ENCODE measurements around the gene TCF7L1.
"Not testable (repeated sequence)": the region's sequence is repeated elsewhere in the genome, so short reads cannot be mapped to it uniquely, and the experiment has no call there.

Gene TCF7L1

GRCh38 chr2:85185431-85185940 is 52.3 kb downstream of the TCF7L1 start:
- no peak for DNase-seq

- DNase-seq, result no peak
These were observed 53.9 kb downstream of the TCF7L1 start for GRCh38 chr2:85187069-85187468.

- DNase-seq, result no peak
These were observed 55.7 kb downstream of the TCF7L1 start for GRCh38 chr2:85188852-85189251.

- DNase-seq, result no peak
These were observed 56.5 kb downstream of the TCF7L1 start for GRCh38 chr2:85189606-85190270.

GRCh38 chr2:85191157-85191556 is 58.0 kb downstream of the TCF7L1 start:
- DNase-seq, result no peak

GRCh38 chr2:85194780-85195480 is 61.7 kb downstream of the TCF7L1 start:
- no peak for DNase-seq

- no peak for DNase-seq
These were observed 62.8 kb downstream of the TCF7L1 start for GRCh38 chr2:85195956-85196355.

GRCh38 chr2:85199698-85200097 is 66.5 kb downstream of the TCF7L1 start:
- no peak for DNase-seq

GRCh38 chr2:85209887-85210286 is 76.7 kb downstream of the TCF7L1 start:
- DNase-seq, result no peak

- no peak for DNase-seq
These were observed 77.3 kb downstream of the TCF7L1 start for GRCh38 chr2:85210511-85210910.

GRCh38 chr2:85211606-85212005 is 78.4 kb downstream of the TCF7L1 start:
- not testable (repeated sequence) for DNase-seq

GRCh38 chr2:85212841-85213240 is 79.6 kb downstream of the TCF7L1 start:
- no peak for DNase-seq

GRCh38 chr2:85213404-85213803 is 80.2 kb downstream of the TCF7L1 start:
- DNase-seq, result no peak

- no peak for DNase-seq
These were observed 80.8 kb downstream of the TCF7L1 start for GRCh38 chr2:85213901-85214512.

GRCh38 chr2:85215081-85215447 is 81.9 kb downstream of the TCF7L1 start:
- no peak for DNase-seq

- no peak for DNase-seq
These were observed 82.5 kb downstream of the TCF7L1 start for GRCh38 chr2:85215448-85216401.

- DNase-seq, result no peak
These were observed 83.7 kb downstream of the TCF7L1 start for GRCh38 chr2:85216927-85217326.

- no peak for DNase-seq
These were observed 88.0 kb downstream of the TCF7L1 start for GRCh38 chr2:85221067-85221691.

- DNase-seq, result no peak
These were observed 89.6 kb downstream of the TCF7L1 start for GRCh38 chr2:85222792-85223191.

- no peak for DNase-seq
These were observed 93.6 kb downstream of the TCF7L1 start for GRCh38 chr2:85226783-85227182.

- peak in 1 of 2 experiments; percentile 12 for DNase-seq
These were observed 97.7 kb downstream of the TCF7L1 start for GRCh38 chr2:85230679-85231467.

- DNase-seq, result no peak
These were observed 98.2 kb downstream of the TCF7L1 start for GRCh38 chr2:85231468-85231805.

Data from SHP77 (cell line).